Measurements from ENCODE around the gene SDC1. TPM values are rescaled to one million over a fixed set of nuclear protein-coding genes. Genes with fewer than 3 reads are reported as not detected.

The SDC1 gene
- polyA plus RNA-seq, 1 donor, result 49.7 TPM

DNA sequence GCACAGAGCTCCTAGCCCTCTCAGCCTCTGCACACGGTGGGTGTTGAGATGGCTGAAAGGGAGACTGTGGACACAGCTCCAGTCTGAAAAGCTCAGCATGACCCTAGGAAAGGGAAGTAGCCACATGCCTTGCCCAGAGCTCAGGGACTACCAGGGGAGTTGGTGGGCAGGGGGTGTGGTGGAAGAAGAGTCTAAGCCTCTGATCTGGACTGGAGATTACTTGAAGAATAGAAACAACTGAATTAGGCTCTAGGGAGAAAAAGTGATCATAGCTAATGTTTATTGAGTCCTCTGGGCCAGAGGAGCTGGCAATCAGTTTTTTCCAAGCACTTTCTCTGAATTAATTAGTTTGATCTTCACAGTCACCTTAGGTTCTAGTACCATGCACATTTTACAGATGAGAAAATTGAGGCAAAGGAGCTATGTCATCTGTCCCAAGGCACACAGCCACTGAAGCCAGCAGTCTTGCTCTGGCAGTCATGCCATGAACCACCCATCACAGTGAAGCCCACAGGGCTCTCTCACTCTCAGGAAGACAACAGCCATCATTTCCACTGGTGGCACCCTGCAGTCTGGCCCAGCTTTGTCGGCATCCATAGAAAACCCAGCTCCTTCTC, 10.3 kb downstream of the SDC1 start:
- Histone ChIP-seq H3K4me3 (ENCODE audit: low read length) (no peak overlapping the region), H3K27ac (ENCODE audit: low read length) (peak overlapping the region; percentile 79)

DNA sequence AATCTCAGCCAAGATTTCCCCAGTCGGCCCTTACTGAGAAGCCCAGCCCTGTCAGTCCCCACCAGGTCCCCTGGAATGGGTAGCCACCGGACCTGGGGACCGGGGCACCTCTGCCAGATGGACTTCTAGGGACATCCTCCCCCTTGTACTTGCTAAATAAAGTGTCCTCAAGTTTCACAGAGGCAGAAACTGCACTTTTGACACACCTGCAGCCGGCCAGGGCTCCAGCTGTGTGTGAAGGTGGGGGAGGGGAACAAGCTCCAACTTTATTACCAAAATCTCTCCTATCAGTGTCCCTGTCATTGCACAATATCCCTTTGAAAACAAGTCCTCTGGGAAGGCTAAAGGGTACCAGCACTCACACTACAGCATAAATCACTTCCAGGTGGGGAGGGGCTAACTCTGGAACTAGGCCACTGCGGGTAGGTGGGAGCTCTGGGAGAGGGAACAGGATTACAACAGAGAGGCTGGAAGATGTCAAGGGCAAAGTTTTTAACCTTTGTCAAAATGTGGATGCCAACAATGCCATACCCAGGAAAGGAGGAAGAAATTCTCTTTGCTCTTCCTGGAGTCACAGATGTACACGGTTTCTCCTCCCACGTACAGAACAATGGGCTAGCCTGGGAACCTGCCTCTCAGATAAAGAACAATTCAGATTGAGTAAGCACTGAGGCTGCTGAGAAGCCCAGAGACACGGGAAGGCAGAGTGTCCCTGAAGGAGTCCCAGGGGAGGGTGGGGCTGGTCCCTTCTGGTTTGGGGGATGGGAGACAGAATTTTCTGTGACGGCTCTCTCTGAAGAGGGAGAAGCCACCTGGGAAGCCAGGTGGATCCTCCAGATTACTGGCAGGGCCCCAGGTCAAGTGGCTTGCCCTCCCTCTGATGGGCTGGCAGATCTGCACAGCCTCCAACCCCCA, 11.0 kb downstream of the SDC1 start:
- peaks cover 3% of the 10 kb centered on the region for H3K36me3 ChIP-seq (ENCODE audit: control insufficient read depth, insufficient read depth, low read length)
- no peak overlapping the region for H3K4me3 ChIP-seq (ENCODE audit: low read length)
- H3K4me1 ChIP-seq (ENCODE audit: control insufficient read depth, insufficient read depth, low read length), result peaks cover 56% of the 10 kb centered on the region
- H3K9me3 ChIP-seq (ENCODE audit: control insufficient read depth, low read depth, low read length), result no peaks in the 10 kb centered on the region
- no peaks in the 10 kb centered on the region for H3K27me3 ChIP-seq (ENCODE audit: control insufficient read depth, insufficient read depth, low read length)
- peak overlapping the region; percentile 79 for H3K27ac ChIP-seq (ENCODE audit: low read length)
- no CpG with 5 or more reads among the region's 9 CpGs for WGBS (ENCODE audit: insufficient coverage, low lambda C conversion rate)
- peak in 1 of 2 donors; percentile 84 for DNase-seq

More for the DNA sequence above, 10.3 kb downstream of the SDC1 start:
- no peaks in the 10 kb centered on the region for H3K9me3 ChIP-seq (ENCODE audit: control insufficient read depth, low read depth, low read length)
- H3K36me3 ChIP-seq (ENCODE audit: control insufficient read depth, insufficient read depth, low read length), result peaks cover 9% of the 10 kb centered on the region
- no peak for DNase-seq
- H3K4me1 ChIP-seq (ENCODE audit: control insufficient read depth, insufficient read depth, low read length), result peaks cover 48% of the 10 kb centered on the region
- no peaks in the 10 kb centered on the region for H3K27me3 ChIP-seq (ENCODE audit: control insufficient read depth, insufficient read depth, low read length)
- no CpG with 5 or more reads among the region's 2 CpGs for WGBS (ENCODE audit: insufficient coverage, low lambda C conversion rate)

DNA sequence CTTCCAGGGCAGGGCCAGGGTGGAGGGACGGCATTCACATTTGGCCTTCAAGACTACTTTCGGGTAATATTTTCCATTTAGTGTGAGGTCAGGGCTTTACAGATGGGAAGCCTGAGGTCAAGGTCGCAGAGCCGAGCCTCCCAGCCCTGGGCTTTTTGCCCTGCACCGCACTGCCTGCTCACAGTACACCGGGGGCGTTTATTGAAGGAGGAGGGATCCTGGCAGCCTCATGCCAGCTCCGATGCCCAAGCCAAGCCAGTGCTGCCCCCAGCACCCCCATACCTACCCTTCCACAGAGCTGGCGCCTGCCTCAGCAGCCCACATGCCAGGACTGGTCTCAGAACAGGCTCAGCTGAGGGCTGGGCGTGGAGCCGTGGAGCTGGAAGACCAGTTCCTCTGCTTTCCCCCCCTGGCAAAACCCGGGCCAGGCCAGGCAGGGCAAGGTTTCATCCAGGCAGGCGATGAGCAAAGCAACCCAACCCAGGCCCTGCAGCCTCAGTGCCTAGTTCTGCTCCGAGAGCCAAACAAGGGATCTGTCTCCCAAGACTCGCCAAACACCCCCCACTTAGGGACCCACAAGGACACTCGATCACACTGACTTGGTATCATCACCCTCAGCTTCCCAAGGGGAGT, 11.9 kb downstream of the SDC1 start:
- Histone ChIP-seq H3K27ac (ENCODE audit: low read length) (peak overlapping the region; percentile 79), H3K9me3 (ENCODE audit: control insufficient read depth, low read depth, low read length) (no peaks in the 10 kb centered on the region), H3K36me3 (ENCODE audit: control insufficient read depth, insufficient read depth, low read length) (no peaks in the 10 kb centered on the region), H3K27me3 (ENCODE audit: control insufficient read depth, insufficient read depth, low read length) (no peaks in the 10 kb centered on the region), H3K4me3 (ENCODE audit: low read length) (no peak overlapping the region), H3K4me1 (ENCODE audit: control insufficient read depth, insufficient read depth, low read length) (peaks cover 65% of the 10 kb centered on the region)
- WGBS (ENCODE audit: insufficient coverage, low lambda C conversion rate), result 40% methylated on average over 1 of the region's 16 CpGs
- DNase-seq, result no peak

DNA sequence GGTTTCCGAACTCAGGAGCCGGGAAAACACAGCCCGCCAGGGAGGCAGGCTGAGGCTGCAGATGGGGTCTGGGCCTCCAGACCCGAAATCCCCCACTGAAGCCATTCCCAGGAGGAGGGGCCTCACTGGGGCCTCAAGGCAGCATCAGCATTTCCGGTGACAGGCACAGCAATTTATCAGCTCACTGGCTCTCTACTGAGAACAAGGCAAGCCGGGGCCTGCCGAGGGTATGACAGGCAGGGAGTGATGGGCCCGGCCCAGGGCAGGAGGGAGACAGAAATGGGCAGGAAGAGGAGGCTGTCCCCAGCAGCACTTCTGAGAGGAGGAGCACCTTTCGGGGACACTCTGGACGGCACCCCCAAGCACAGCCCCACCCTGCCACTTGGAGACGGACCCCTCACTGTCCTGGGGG, 12.5 kb downstream of the SDC1 start:
- Histone ChIP-seq H3K27me3 (ENCODE audit: control insufficient read depth, insufficient read depth, low read length) (no peaks in the 10 kb centered on the region), H3K4me1 (ENCODE audit: control insufficient read depth, insufficient read depth, low read length) (peaks cover 68% of the 10 kb centered on the region)
- peak in 1 of 2 donors; percentile 68 for DNase-seq

DNA sequence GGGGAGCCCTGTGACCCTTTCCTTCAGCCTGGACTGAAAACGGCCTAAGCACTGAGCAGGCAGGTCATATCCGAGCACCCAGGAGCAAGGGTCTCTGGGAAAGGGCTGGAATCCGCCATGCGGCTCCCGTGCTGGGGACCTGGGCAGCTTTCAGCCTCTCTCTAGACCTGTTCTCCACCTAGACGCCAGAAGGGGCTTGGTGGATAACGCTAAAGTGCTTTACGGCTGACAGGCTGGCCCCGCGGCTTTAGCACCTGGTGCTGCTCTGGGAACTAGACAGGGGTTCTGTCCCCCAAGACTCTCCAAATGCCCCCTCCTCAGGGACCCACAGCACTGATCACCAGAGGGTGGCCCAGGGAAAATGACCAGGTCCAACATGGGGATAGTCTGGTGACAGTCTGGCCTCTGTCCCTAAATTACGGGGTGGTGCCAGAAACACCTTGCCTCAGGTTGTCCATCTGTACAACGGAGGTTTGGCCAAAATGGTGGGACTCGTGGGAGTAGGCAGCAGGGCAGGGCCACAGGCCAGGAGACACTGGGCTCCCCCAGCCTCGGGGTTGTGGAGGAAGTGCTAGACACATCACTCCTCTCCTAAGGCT, 13.0 kb downstream of the SDC1 start:
- no peak overlapping the region for H3K4me3 ChIP-seq (ENCODE audit: low read length)
- no CpG with 5 or more reads among the region's 14 CpGs for WGBS (ENCODE audit: insufficient coverage, low lambda C conversion rate)
- peak overlapping the region; percentile 79 for H3K27ac ChIP-seq (ENCODE audit: low read length)
- H3K4me1 ChIP-seq (ENCODE audit: control insufficient read depth, insufficient read depth, low read length), result peaks cover 70% of the 10 kb centered on the region
- DNase-seq, result no peak
- no peaks in the 10 kb centered on the region for H3K9me3 ChIP-seq (ENCODE audit: control insufficient read depth, low read depth, low read length)
- H3K36me3 ChIP-seq (ENCODE audit: control insufficient read depth, insufficient read depth, low read length), result no peaks in the 10 kb centered on the region
- no peaks in the 10 kb centered on the region for H3K27me3 ChIP-seq (ENCODE audit: control insufficient read depth, insufficient read depth, low read length)

More for the DNA sequence above, 12.5 kb downstream of the SDC1 start:
- Histone ChIP-seq H3K9me3 (ENCODE audit: control insufficient read depth, low read depth, low read length) (no peaks in the 10 kb centered on the region), H3K36me3 (ENCODE audit: control insufficient read depth, insufficient read depth, low read length) (no peaks in the 10 kb centered on the region), H3K27ac (ENCODE audit: low read length) (peak overlapping the region; percentile 79), H3K4me3 (ENCODE audit: low read length) (no peak overlapping the region)
- WGBS (ENCODE audit: insufficient coverage, low lambda C conversion rate), result no CpG with 5 or more reads among the region's 11 CpGs

DNA sequence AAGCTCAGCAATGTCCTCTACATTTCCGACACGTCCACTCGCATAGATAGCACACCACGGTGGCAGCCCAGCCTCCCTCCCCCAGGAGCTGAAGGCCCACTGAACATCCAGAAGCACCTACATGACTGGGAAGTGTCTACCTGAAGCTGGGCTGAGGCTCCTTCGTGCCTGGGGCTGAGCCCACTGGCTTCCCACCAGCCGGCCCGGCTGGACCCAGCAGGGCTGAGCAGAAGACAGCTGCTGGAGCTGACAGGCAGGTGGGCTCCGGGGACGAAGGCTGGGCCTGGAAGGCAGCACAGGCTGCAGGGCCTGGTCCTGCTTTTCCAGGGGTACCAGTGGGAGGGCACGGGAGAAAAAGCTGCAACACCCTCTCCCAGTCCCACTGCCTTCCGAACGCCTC, 13.5 kb downstream of the SDC1 start:
- no peak for DNase-seq
- no CpG with 5 or more reads among the region's 12 CpGs for WGBS (ENCODE audit: insufficient coverage, low lambda C conversion rate)
- Histone ChIP-seq H3K4me3 (ENCODE audit: low read length) (no peak overlapping the region), H3K4me1 (ENCODE audit: control insufficient read depth, insufficient read depth, low read length) (peaks cover 76% of the 10 kb centered on the region), H3K9me3 (ENCODE audit: control insufficient read depth, low read depth, low read length) (no peaks in the 10 kb centered on the region), H3K27me3 (ENCODE audit: control insufficient read depth, insufficient read depth, low read length) (no peaks in the 10 kb centered on the region), H3K36me3 (ENCODE audit: control insufficient read depth, insufficient read depth, low read length) (no peaks in the 10 kb centered on the region), H3K27ac (ENCODE audit: low read length) (no peak overlapping the region)

DNA sequence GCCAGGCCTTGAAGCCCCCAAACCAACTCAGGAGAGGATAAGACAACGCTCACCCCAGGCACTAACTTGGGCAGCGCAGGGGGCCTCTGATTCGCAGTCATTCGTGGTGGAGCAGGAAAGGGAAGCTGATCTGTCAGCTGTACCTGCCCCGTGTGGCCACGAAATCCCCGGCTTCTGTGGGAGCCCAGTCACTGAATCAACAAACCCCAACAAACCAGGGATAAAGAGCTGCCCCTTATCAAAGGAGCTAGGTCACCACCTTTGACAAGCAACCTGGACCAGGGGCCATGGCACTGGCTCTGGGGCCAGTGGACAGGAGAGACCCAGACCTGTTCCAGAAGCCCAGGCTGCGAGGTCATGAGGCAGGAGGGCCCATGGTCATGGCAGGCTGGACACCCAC, 14.5 kb downstream of the SDC1 start:
- no peak overlapping the region for H3K27ac ChIP-seq (ENCODE audit: low read length)
- WGBS (ENCODE audit: insufficient coverage, low lambda C conversion rate), result no CpG with 5 or more reads among the region's 8 CpGs
- peaks cover under 1% of the 10 kb centered on the region for H3K36me3 ChIP-seq (ENCODE audit: control insufficient read depth, insufficient read depth, low read length)
- H3K27me3 ChIP-seq (ENCODE audit: control insufficient read depth, insufficient read depth, low read length), result no peaks in the 10 kb centered on the region
- no peak for DNase-seq
- H3K4me3 ChIP-seq (ENCODE audit: low read length), result no peak overlapping the region
- peaks cover 77% of the 10 kb centered on the region for H3K4me1 ChIP-seq (ENCODE audit: control insufficient read depth, insufficient read depth, low read length)
- H3K9me3 ChIP-seq (ENCODE audit: control insufficient read depth, low read depth, low read length), result no peaks in the 10 kb centered on the region

DNA sequence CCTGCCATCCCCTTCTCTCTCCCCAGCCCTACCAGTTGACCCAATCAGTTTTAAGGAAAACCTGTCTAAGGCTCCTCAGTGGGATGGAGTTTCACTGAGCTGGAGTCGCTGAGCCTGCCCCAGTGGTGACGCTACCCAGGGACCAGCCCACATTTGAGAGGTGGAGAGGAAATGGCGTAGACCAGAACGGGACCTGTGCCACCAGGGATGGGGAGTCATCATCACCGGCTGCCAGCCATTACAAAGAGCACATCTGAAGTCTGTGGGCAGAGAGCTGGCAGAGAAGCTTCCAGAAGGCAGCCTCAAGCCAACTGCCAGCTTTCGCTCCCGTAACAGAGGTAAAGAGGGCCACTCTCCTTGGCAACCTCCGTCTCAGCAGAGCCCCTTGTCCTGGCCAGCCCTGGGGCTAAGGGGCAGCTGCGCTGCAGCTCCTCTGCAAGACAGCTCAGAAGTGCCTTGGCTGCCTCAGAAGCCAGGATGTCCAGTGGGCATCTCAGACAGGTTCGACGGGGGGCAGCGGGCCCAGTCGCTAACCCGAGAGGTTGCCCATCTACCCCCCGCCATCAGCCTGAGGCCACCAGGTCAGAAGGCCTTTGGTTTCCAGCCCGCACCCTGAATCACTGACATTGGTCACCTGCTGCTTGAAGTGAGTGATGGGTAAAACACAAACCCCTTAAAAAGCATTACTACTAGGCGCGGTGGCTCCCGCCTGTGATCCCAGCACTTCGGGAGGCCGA, 15.4 kb downstream of the SDC1 start:
- Histone ChIP-seq H3K4me1 (ENCODE audit: control insufficient read depth, insufficient read depth, low read length) (peaks cover 73% of the 10 kb centered on the region), H3K36me3 (ENCODE audit: control insufficient read depth, insufficient read depth, low read length) (peaks cover 10% of the 10 kb centered on the region), H3K4me3 (ENCODE audit: low read length) (no peak overlapping the region), H3K27ac (ENCODE audit: low read length) (peak overlapping the region; percentile 90), H3K27me3 (ENCODE audit: control insufficient read depth, insufficient read depth, low read length) (no peaks in the 10 kb centered on the region), H3K9me3 (ENCODE audit: control insufficient read depth, low read depth, low read length) (no peaks in the 10 kb centered on the region)
- WGBS (ENCODE audit: insufficient coverage, low lambda C conversion rate), result no CpG with 5 or more reads among the region's 21 CpGs
- DNase-seq, result no peak

DNA sequence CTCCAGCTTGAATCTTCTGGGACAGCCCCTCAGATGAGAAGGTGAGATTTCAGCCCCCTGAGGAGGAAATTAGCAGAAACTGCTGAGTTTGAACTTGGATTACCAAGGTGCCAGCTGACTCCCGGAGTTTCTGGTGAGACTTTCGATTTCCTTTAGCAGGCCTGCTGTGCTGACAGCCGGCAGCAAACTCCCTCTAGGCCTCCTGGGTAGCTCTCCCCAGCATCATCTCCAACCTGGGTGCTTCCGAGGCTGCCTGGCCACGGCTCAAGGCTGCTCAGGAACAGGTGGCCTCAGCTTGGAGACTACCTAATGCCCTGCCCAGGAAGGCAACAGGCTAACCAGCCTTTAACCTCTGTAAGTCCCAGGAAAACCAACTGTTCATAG, 16.5 kb downstream of the SDC1 start:
- no peaks in the 10 kb centered on the region for H3K27me3 ChIP-seq (ENCODE audit: control insufficient read depth, insufficient read depth, low read length)
- DNase-seq, result peak in 1 of 2 donors; percentile 81
- no peaks in the 10 kb centered on the region for H3K9me3 ChIP-seq (ENCODE audit: control insufficient read depth, low read depth, low read length)
- H3K27ac ChIP-seq (ENCODE audit: low read length), result peak overlapping the region; percentile 90
- H3K4me3 ChIP-seq (ENCODE audit: low read length), result no peak overlapping the region
- WGBS (ENCODE audit: insufficient coverage, low lambda C conversion rate), result no CpG with 5 or more reads among the region's 5 CpGs
- peaks cover 62% of the 10 kb centered on the region for H3K4me1 ChIP-seq (ENCODE audit: control insufficient read depth, insufficient read depth, low read length)
- peaks cover 16% of the 10 kb centered on the region for H3K36me3 ChIP-seq (ENCODE audit: control insufficient read depth, insufficient read depth, low read length)
